Breast epithelium (tissue), 3 donors: ENCODE data around the gene KIRREL2.

Experiments used
- CTCF ChIP-seq, 3 donors: fragments of 450-650 bp; IDR thresholded peaks; one replicate each; pipeline ENCODE4 v1.5.1; 2016 to 2017; ENCODE audit warnings: antibody characterized with exemption in 3 of 3, mild to moderate bottlenecking in 3 of 3, moderate library complexity in 3 of 3
- POLR2A ChIP-seq: fragments of 450-650 bp; IDR thresholded peaks from one replicate; pipeline ENCODE4 v1.6.1; 2016; ENCODE audit warnings: antibody characterized with exemption, mild to moderate bottlenecking, moderate library complexity
- POLR2AphosphoS5 ChIP-seq, 3 donors: sonication (generic); formaldehyde crosslinking; IDR thresholded peaks; one replicate each; pipeline ENCODE4 v1.6.1; 2017; ENCODE audit warnings: antibody characterized with exemption in 3 of 3

- TF ChIP-seq CTCF (IDR thresholded peaks at IDR 0.05) (no peak), POLR2A (no peak), POLR2AphosphoS5 (IDR thresholded peaks at IDR 0.05) (no peak)
Observed at GRCh38 chr19:35841961-35842595, 14.6 kb upstream of the KIRREL2 start.
